CD4-positive, alpha-beta T cell (primary cell): ENCODE measurements around the gene WASF3. TPM values are rescaled to one million over a fixed set of nuclear protein-coding genes. Genes with fewer than 3 reads are reported as not detected.

Experiments
- ATAC-seq: fragments of 200-7000 bp; cut with Tn5 transposase; one replicate; pipeline ENCODE4 v1.10.0; 2022; ENCODE audit warnings: mild to moderate bottlenecking; ENCODE audit not compliant: poor library complexity
- CTCF ChIA-PET: fragments of 350-600 bp; sonication (Branson Sonifier 250); formaldehyde crosslinking; loops from one replicate; lab custom pipeline; 2021; ENCODE audit warnings: antibody characterized with exemption, inconsistent platforms; lab: Charles Lee
- POLR2A ChIA-PET: fragments of 350-600 bp; sonication (Branson Sonifier 250); formaldehyde crosslinking; loops from one replicate; lab custom pipeline; 2021; ENCODE audit warnings: antibody characterized with exemption, inconsistent platforms; lab: Charles Lee
- DNase-seq, 14 experiments: peaks; one replicate each; pipeline ENCODE4 v3.0.0-alpha.2; 2013 to 2020; ENCODE audit warnings: mixed read lengths in 2 of 14
- H3K27ac ChIP-seq, 2 donors: one replicate each; pipeline versions ENCODE4 v1.5.1 to v1.7.0; 2013; ENCODE audit warnings: low read length in 2 of 2, low read depth in 1 of 2, mild to moderate bottlenecking in 1 of 2
- H3K27me3 ChIP-seq, 2 experiments: 1 replicate in 1 of 2; 2 replicates in 1 of 2; pipeline versions ENCODE4 v1.6.1 to v1.7.0; 2013; ENCODE audit warnings: low read length in 2 of 2, control low read depth in 1 of 2, mild to moderate bottlenecking in 1 of 2, moderate library complexity in 1 of 2; ENCODE audit not compliant: insufficient read depth in 2 of 2, control insufficient read depth in 1 of 2
- H3K36me3 ChIP-seq: one replicate; pipeline ENCODE4 v1.6.1; 2013; ENCODE audit warnings: low read length, control low read depth; ENCODE audit not compliant: insufficient read depth
- H3K4me1 ChIP-seq: one replicate; pipeline ENCODE4 v1.6.1; 2013; ENCODE audit warnings: low read length, control low read depth; ENCODE audit not compliant: insufficient read depth
- H3K4me3 ChIP-seq: one replicate; pipeline ENCODE4 v1.5.1; 2013; ENCODE audit warnings: mild to moderate bottlenecking, low read length, moderate library complexity
- H3K9me3 ChIP-seq, 2 experiments: 1 replicate in 1 of 2; 2 replicates in 1 of 2; pipeline versions ENCODE4 v1.6.1 to v1.7.0; 2013; ENCODE audit warnings: low read length in 2 of 2, mild to moderate bottlenecking in 2 of 2, control low read depth in 1 of 2, moderate library complexity in 1 of 2; ENCODE audit not compliant: control insufficient read depth in 1 of 2, insufficient read depth in 1 of 2
- H3K27ac Mint-ChIP-seq: one replicate; pipeline ENCODE4 v1.8.0; 2020; ENCODE audit warnings: mixed read lengths
- H3K27me3 Mint-ChIP-seq: one replicate; pipeline ENCODE4 v1.8.0; 2021; ENCODE audit warnings: mixed read lengths
- H3K36me3 Mint-ChIP-seq: one replicate; pipeline ENCODE4 v1.8.0; 2021; ENCODE audit warnings: low read depth, mixed read lengths
- H3K4me1 Mint-ChIP-seq: one replicate; pipeline ENCODE4 v1.8.0; 2021; ENCODE audit warnings: low read depth, mixed read lengths
- H3K4me3 Mint-ChIP-seq: one replicate; pipeline ENCODE4 v1.8.0; 2020; ENCODE audit warnings: mild to moderate bottlenecking, mixed read lengths
- H3K9me3 Mint-ChIP-seq: one replicate; pipeline ENCODE4 v1.8.0; 2020; ENCODE audit warnings: mixed read lengths
- CTCF ChIP-seq: fragments of 200-600 bp; IDR thresholded peaks from one replicate; pipeline ENCODE4 v1.8.0; 2022; ENCODE audit warnings: antibody characterized with exemption, mild to moderate bottlenecking
- intact Hi-C, 2 experiments: fragments of 100-400 bp; cut with DNase I in 1 of 2; cut with micrococcal nuclease in 1 of 2; formaldehyde crosslinking; loops; one replicate each; pipeline versions ENCODE4 v1.15.1 to v1.9.0; 2023 to 2025; cut with DNase I, micrococcal nuclease
- total RNA-seq, 174 experiments: library from RNA in 2 of 174; stranded (reverse) in 2 of 174; gene quantifications; one replicate each; pipeline ENCODE4 v1.2.3 and lab custom pipeline; 2021 to 2026

The WASF3 gene
- total RNA-seq, 2 experiments from 2014 or later = 0.08 TPM; not detected in 1

- peaks cover 15% of the 10 kb centered on the region for H3K27me3 Mint-ChIP-seq
- CTCF ChIA-PET = no interaction called here
- H3K27ac Mint-ChIP-seq = no peak overlapping the region
- TF ChIP-seq CTCF = no peak
- peaks cover 10 to 18% of the 10 kb centered on the region in 2 experiments for H3K27me3 ChIP-seq
- H3K36me3 Mint-ChIP-seq = no peaks in the 10 kb centered on the region
- H3K27ac ChIP-seq = no peak overlapping the region
- H3K9me3 Mint-ChIP-seq = no peaks in the 10 kb centered on the region
- intact Hi-C loops = no loop called here
- no peaks in the 10 kb centered on the region for H3K4me1 ChIP-seq
- ATAC-seq = no peak
- POLR2A ChIA-PET = no interaction called here
- no peaks in the 10 kb centered on the region for H3K36me3 ChIP-seq
- H3K4me3 ChIP-seq = no peak overlapping the region
- H3K9me3 ChIP-seq = no peaks in the 10 kb centered on the region
- no peak for DNase-seq
- no peak overlapping the region for H3K4me3 Mint-ChIP-seq
- no peaks in the 10 kb centered on the region for H3K4me1 Mint-ChIP-seq
These were observed 39.0 kb upstream of the WASF3 start for GRCh38 chr13:26518451-26518959.

GRCh38 chr13:26522571-26522970, 34.9 kb upstream of the WASF3 start:
- ATAC-seq (no peak), DNase-seq (no peak)
- ChIA-PET CTCF (no interaction called here), POLR2A (no interaction called here)
- no peak overlapping the region for H3K27ac Mint-ChIP-seq
- no peaks in the 10 kb centered on the region for H3K9me3 ChIP-seq
- H3K4me1 Mint-ChIP-seq = no peaks in the 10 kb centered on the region
- no peak overlapping the region for H3K4me3 ChIP-seq
- H3K27ac ChIP-seq = no peak overlapping the region
- no peaks in the 10 kb centered on the region for H3K36me3 Mint-ChIP-seq
- H3K27me3 Mint-ChIP-seq = peaks cover 17% of the 10 kb centered on the region
- peaks cover 5 to 12% of the 10 kb centered on the region in 2 experiments for H3K27me3 ChIP-seq
- no peaks in the 10 kb centered on the region for H3K4me1 ChIP-seq
- no peaks in the 10 kb centered on the region for H3K36me3 ChIP-seq
- H3K9me3 Mint-ChIP-seq = no peaks in the 10 kb centered on the region
- H3K4me3 Mint-ChIP-seq = no peak overlapping the region
- intact Hi-C loops = no loop called here
- no peak for TF ChIP-seq CTCF

GRCh38 chr13:26523007-26523406, 34.5 kb upstream of the WASF3 start:
- no peak for TF ChIP-seq CTCF
- ATAC-seq = no peak
- no peak overlapping the region for H3K27ac ChIP-seq
- ChIA-PET POLR2A (no interaction called here), CTCF (no interaction called here)
- no peaks in the 10 kb centered on the region for H3K9me3 ChIP-seq
- no peak overlapping the region for H3K4me3 ChIP-seq
- Mint-ChIP-seq H3K27me3 (peaks cover 18% of the 10 kb centered on the region), H3K4me1 (no peaks in the 10 kb centered on the region), H3K27ac (no peak overlapping the region), H3K9me3 (no peaks in the 10 kb centered on the region), H3K36me3 (no peaks in the 10 kb centered on the region), H3K4me3 (no peak overlapping the region)
- DNase-seq = no peak
- H3K27me3 ChIP-seq = peaks cover 5 to 12% of the 10 kb centered on the region in 2 experiments
- intact Hi-C loops = no loop called here
- H3K36me3 ChIP-seq = no peaks in the 10 kb centered on the region
- no peaks in the 10 kb centered on the region for H3K4me1 ChIP-seq
